GM13977 (cell line): ENCODE data around the gene AUTS2.

Source experiments
- DNase-seq: peaks from one replicate; pipeline ENCODE4 v3.0.0; 2012; ENCODE audit warnings: low spot score
- CTCF ChIP-seq: IDR thresholded peaks from 2 replicates; pipeline ENCODE4 v1.5.1; 2012; ENCODE audit warnings: mild to moderate bottlenecking, control low read depth; ENCODE audit not compliant: insufficient read depth; ENCODE audit errors: extremely low read depth, missing control alignments
- in situ Hi-C: fragments of 300-500 bp; cut with MboI; formaldehyde crosslinking; loops from one replicate; pipeline ENCODE4 v1.12.0; 2022; ENCODE audit warnings: low sequenced_read_pairs, low pct_unique_long_range_greater_than_20kb, mixed read lengths, inconsistent platforms; ENCODE audit not compliant: unreplicated experiment

The AUTS2 gene

DNA sequence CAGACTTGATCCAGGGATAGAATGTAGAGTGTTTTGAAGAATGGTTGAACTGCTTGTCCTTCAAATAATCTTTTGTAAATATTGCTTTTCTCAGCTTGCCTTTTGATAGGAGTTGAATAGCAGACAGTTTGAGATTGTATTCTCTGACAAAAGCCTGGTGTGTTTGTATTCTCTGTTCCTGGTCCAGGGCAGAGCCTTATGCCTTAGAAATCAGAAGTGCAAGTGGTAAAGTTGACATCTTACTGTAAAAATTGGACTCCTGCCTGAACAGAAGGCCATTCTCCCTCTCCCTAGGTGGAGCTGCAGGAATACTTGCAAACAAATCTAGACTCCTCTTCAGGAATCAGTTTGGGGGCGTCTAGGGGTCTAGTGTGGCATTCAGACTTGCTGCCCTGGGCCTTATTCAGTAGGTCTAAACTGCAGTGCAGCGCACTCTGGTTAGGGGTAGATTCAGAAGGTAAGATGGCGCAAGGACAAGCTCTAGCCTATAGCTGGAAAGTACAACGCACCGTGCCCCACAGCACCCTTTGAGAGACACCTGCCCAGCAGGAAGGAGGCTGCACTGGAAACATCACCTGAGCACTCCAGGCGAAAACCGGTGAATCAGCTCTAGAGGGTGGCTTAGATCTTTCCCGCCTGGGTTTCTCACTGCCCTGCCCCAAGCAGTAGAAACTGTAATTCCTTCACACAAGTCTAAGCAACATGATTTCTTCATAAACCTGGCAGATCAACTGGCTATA, 925.1 kb downstream of the AUTS2 start:
- in situ Hi-C loops = no loop called here
- no peak for TF ChIP-seq CTCF
- DNase-seq = no peak

GRCh38 chr7:70523989-70524351, 925.7 kb downstream of the AUTS2 start:
- TF ChIP-seq CTCF = no peak
- in situ Hi-C loops = no loop called here
- no peak for DNase-seq

DNA sequence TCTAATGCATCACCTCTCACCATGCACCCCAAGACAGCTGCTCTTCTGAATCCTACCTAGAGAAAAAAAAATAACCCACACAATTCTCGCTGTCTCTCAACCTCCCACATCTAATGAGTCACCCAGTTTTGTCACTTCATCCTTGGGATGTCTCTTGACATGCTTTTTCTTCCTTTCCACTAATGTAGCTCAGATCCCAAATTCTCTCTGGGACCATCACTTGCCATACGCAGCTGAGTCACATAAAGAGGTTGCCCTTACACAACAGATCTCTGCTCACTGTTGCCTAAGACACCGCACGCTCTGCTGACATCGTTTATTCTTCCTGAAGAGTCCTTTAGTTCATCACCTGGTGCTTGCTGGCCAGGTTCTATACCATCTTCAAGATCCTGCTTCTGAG, 927.7 kb downstream of the AUTS2 start:
- in situ Hi-C loops = no loop called here
- no peak for TF ChIP-seq CTCF
- no peak for DNase-seq

GRCh38 chr7:70527520-70528115, 929.3 kb downstream of the AUTS2 start:
- no peak for DNase-seq
- TF ChIP-seq CTCF = no peak
- in situ Hi-C loops = no loop called here

GRCh38 chr7:70529436-70529835, 931.2 kb downstream of the AUTS2 start:
- in situ Hi-C loops = no loop called here
- no peak for DNase-seq
- TF ChIP-seq CTCF = no peak

DNA sequence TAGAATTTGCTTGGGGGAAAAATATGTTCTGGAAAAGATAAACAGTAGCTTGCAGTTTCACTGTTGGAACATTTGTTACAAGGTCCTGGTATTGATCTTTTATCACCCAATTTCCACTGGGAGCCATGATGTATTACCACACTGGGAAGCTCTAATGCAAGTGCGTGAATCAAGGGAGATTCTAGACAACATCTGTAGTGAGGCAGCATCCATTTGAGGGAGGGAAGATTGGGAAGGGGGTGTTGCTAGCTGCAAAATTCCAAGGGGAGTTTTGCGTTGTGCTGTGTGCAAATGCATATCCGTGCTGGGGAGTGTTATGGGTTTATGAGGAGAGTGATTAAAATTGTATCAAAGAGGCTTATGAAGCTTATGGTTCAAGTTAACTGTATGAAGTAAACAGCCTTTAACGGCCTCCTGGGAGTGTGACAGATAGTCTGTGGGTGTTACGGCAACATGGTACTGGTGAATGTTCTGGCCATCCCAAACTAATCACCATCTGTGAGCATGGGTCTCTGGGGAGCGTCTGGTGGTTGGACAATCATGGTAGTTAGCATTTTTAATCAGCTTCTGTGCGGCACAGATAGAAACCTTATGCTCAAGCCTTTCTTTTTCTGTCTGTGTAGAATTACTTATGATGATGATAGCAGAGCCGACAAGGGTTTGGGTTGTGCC, 931.8 kb downstream of the AUTS2 start:
- TF ChIP-seq CTCF = no peak
- DNase-seq = no peak
- in situ Hi-C loops = no loop called here
